Measurements from ENCODE around the gene GPSM3. TPM values are rescaled to one million over a fixed set of nuclear protein-coding genes. Genes with fewer than 3 reads are reported as not detected.
"Not testable (repeated sequence)": the region's sequence is repeated elsewhere in the genome, so short reads cannot be mapped to it uniquely, and the experiment has no call there.

The GPSM3 gene
- total RNA-seq, 1 experiment from 2014 or later = 3.4 TPM

DNA sequence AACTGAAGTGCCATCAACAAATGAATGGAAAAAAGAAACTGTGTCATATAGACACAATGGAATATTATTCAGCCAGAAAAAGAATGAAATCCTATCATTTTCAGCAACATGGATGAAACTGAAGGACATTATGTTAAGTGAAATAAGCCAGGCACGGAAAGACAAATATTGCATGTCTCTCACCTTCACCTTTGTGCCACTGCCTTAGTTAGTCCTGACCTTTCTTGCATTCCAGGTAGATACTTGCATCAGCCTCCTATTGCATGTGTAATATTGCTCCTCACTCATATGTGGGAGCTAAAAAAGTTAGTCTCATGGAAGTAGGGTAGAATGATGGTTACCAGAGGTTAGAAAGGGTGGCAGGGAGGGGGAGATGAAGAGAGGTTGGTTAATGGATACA, 16.6 kb upstream of the GPSM3 start:
- no peak for DNase-seq (ENCODE audit: low read depth)
- in situ Hi-C loops (cut with HindIII; ENCODE audit: low pct_unique_long_range_greater_than_20kb, low sequenced_read_pairs) = no loop called here

DNA sequence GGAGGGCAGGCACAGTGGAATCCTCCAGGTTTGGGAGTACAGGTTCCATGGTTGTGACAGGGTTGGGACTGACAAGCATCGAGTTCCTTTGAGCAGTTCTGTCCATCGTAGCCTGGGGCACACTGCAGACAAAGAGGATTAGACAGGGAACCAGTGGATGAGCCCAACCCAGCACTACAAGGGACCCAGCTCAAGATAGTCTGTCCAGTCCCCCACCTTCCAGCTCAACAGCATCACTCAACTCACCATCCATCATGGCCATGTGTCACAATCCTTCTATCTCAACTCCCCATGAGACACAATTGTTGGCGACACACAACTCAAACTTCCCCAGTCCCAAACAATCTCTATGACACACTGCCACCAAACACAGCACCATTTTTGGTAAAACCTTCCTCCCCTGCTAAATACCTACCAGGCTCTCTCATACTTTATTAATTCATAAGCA, 11.8 kb upstream of the GPSM3 start:
- in situ Hi-C loops (cut with HindIII; ENCODE audit: low pct_unique_long_range_greater_than_20kb, low sequenced_read_pairs) = no loop called here
- no peak for DNase-seq (ENCODE audit: low read depth)

DNA sequence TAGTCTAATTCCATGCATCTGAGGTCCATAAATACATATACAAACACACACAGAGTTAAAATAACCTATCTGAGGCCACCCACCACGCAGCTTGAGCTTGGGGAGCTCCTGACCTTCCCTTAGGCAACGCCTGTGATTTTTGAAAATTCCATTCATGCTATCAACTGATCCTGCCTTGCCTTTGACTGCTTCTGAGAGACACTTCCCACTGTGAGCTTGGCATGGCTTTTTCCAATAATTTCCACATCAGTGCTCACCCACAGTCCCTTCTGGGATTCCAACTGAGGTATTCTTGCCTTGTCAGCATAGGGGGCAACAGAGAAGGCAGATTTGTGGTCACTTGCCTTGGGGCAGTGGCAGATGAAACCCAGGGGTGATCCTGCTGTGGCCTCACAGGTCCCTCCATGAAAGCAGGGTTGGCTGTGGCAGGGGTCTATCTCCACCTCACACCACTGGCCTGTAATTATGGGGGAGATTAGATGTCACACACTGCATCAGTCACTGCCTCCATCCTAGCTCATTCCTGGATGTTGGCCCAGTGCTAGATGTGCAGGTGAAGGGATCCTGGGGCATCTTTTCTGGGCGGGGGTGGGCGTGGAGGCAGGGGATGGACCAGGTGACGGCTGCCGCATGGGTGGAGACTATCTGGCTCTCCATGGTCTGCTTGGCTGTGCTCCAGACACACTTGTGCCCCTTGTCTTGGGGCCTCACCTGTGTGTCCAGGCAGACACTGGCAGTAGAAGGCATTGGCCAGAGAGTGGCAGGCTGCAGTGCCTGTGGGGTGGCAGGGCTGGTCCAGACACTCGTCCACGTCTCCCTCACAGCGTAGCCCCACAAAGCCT, 11.2 kb upstream of the GPSM3 start:
- in situ Hi-C loops (cut with HindIII; ENCODE audit: low pct_unique_long_range_greater_than_20kb, low sequenced_read_pairs) = no loop called here
- DNase-seq (ENCODE audit: low read depth) = no peak

DNA sequence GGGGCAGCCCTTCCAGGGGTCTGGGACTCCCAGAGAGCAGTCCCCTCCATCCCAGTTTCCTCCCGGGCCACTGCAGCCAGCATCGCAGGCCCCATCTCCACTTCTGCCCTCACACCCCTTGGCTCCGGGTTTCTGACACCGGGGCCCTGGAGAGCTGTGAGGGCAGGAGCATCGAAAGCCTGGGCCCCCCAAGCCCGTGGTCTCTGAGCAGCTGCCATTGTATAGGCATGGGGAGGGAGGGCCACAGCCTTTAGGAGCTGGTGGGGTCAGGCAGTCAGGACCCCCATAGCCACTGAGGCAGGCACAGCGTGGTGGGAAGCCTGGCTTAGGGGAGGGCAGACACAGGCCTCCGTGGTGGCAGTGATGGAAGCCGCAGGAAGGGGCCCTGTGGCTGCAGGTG, 9.7 kb upstream of the GPSM3 start:
- in situ Hi-C loops (cut with HindIII; ENCODE audit: low pct_unique_long_range_greater_than_20kb, low sequenced_read_pairs) = no loop called here
- DNase-seq (ENCODE audit: low read depth) = no peak

DNA sequence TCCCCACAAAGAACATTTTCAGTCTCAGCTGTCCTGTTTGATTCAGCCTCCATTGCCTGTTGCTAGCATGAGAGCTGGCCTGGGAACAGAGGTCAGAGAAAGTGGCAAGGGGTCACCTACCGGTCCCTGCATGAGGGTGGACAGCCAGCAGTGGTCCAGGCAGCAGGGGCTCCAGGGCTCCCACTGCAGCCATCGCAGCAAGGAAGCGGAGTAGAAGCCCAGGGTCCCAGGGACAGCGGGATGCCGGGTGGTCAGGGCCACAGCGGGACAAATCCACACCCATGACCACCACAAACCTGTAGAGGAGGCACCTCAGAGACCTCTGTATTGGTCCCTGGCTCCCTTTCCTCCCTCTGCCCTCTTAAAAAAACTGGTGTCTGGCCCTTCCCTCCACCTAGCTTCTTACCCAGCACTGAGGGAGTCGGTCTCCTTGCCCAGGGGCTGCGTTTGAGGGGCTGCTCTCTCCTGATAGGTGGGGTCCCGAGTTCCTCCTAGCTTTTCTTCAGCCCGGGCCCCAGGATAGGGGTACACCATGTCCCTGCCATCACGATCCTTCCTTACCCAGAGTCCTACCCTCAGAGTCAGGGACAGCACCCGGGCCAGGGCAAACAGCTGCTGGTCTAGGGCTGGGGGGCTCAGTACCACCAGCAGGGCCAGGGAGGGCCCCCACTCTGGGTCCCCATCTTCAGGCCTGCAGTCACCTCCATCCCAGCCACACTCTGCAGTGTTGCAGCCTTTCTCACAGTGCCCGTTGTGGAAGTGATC, 8.4 kb upstream of the GPSM3 start:
- no peak for DNase-seq (ENCODE audit: low read depth)
- in situ Hi-C loops (cut with HindIII; ENCODE audit: low pct_unique_long_range_greater_than_20kb, low sequenced_read_pairs) = no loop called here

DNA sequence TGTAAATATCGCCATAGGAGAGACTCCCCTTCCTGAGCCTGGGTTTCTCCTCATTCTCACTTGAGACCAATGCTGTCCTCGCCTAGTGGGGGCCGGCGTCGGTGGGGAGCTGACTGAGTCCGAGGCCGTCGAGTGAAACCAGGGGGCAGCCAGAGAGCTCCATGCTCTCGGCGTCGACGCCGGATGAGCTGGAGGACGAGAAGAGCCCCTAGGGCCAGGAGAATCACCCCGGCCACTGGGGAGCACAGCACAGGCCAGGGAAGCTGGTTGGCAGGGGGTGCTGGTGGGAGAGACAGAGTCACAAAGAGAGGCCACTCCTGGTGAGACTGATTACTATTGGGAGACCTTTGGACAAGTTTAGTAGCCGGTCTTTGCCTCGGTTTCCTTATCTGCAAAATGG, 6.4 kb upstream of the GPSM3 start:
- no peak for DNase-seq (ENCODE audit: low read depth)
- in situ Hi-C loops (cut with HindIII; ENCODE audit: low pct_unique_long_range_greater_than_20kb, low sequenced_read_pairs) = no loop called here

DNA sequence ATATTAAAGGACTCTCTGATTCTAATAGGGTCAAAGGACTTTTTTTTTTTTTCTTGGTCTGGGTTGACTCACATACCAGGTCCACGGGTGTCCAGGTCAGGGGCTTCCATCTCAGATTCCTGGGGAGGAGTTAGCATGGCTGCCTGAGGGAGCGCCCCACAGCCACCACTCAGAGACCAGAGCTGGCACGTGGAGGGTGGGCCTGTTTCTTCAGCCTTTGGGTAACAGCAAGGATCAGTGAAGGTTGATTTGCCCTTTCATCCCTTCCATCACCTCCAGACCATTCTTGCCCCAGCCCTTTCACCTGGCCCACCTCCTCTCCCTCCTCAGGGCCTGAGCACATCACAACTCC, 5.9 kb upstream of the GPSM3 start:
- no peak for DNase-seq (ENCODE audit: low read depth)
- in situ Hi-C loops (cut with HindIII; ENCODE audit: low pct_unique_long_range_greater_than_20kb, low sequenced_read_pairs) = no loop called here

DNA sequence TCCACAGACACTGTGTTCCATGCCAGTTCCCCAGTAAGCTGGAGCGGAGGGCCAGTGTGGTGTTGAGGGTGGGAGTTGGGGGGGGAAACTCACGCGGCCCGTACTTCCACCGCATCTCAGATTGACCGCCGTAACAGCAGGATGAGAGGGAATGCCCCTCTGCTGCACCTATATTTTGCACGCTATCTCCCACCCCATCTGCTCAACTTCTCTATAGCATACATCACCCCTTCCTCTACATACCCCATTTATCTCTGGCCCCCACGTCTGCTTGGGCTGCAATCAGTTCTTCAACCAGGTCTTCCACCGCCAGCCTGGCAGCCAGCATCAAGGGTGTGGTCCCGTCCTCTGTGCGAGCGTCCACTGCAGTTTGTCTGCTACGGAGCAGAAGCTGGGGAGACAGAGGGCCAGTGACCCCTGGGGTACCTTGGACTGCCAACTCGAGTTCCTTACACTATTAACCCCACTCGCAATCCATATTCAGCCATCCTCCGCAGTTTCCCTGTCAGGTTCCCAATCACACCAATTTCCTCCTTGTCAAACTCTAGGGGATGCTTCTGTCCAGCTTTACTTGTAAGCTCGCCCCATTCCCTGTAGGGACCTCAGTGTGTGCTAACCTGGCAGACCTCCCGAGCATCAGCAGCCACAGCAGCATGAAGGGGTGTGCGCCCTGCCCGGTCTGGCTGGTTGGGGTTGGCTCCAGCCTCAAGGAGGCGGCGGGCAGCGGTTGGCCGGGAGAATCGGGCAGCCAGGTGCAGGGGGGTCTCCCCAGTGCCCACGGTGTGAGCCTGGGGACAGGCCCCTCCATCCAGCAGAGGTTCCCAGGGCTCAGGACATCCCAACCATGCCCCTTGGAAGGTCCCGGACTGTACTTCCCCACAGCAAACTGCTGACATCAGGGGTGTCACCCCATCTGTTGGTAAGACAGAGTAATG, 4.5 kb upstream of the GPSM3 start:
- DNase-seq (ENCODE audit: low read depth) = no peak
- in situ Hi-C loops (cut with HindIII; ENCODE audit: low pct_unique_long_range_greater_than_20kb, low sequenced_read_pairs) = no loop called here

DNA sequence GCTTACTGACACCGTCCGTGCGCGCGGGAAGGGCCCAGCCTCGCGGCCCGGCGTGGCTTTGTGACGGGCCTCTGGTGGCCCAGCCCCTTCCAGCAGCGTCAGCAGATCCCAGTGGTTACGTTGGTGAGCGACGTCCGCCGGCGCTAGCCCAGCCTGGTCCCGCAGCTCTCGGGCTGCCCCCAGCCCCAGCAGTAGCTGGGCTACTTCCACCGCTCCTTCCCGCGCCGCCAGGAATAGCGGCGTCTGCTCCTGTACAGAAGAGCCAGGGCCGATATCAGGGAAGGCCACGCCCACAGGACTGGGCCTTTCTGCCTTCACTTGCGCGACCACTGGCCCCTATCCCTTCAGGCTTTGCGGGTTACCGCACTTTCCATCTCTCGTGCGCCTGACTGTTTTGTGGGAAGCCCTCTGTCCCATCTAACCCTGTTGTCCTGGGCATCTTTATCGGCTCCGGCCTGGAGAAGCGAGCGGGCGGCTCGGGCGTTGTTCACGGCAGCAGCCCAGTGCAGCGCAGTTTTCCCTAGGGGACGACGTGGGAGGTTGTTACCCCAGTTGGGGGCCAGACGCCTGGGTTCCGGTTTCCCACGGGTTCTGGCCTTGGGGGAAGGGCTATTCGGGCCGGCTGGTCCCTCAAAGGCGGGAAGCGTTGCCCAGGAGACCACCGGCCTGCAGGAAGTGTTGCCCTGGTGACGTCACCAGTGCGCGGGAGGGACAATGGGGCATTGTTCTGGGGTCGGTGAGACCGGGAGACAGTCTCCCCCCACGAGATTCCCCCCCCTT, 3.6 kb upstream of the GPSM3 start:
- in situ Hi-C loops (cut with HindIII; ENCODE audit: low pct_unique_long_range_greater_than_20kb, low sequenced_read_pairs) = no loop called here
- DNase-seq (ENCODE audit: low read depth) = peak; percentile 69

DNA sequence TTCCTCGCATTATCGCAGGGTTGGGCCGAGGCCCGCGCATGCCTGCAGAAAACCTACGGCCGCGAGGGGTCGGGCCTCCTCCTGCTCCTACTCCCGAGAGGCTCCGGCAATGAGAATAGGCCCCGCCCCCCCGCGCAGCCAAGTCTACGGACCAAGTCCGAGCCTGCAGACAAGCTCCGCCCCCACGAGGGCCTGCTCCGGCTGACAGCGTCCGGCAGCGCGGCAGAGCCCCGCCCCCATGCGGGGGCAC, 3.1 kb upstream of the GPSM3 start:
- DNase-seq (ENCODE audit: low read depth) = peak; percentile 100
- in situ Hi-C loops (cut with HindIII; ENCODE audit: low pct_unique_long_range_greater_than_20kb, low sequenced_read_pairs) = no loop called here

DNA sequence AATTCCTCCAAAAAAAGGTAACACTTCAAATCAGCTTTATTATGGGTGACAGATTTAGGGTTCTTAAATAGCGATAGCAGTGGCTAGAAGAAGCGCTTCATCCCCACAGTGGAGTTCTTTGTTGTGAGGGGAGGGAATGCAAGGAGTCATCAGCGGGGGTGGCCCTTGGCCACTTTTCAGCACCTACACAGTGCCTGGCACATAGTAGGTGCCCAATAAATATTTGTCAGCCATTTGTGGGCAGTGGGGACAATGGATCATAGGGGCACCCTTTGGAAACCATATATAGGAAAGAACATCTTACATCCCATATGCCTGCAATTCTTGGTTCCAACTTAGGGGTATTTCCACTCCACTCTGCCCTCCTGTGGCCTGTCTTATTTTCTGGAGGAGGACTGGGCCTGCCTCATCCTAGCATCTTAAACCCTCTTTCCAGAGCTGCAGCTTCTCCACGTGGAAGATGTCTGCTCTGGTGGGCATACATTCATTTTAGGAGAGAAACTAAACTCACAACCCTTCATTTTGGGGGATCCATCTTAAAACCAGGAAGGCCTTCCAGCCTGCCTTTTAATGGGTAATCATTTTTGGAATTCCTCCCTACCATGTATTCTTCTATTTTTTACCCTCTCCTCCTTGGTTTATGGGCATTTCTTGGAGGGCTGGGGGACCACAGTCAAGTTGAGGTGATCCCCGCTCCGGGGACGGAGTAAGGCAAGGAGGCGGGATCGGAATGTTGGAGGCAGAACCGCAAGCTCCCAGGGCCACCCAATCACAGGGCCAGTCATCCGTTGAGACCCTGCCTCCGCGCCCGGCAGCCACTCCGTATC, 2.6 kb upstream of the GPSM3 start:
- in situ Hi-C loops (cut with HindIII; ENCODE audit: low pct_unique_long_range_greater_than_20kb, low sequenced_read_pairs) = no loop called here
- DNase-seq (ENCODE audit: low read depth) = no peak

DNA sequence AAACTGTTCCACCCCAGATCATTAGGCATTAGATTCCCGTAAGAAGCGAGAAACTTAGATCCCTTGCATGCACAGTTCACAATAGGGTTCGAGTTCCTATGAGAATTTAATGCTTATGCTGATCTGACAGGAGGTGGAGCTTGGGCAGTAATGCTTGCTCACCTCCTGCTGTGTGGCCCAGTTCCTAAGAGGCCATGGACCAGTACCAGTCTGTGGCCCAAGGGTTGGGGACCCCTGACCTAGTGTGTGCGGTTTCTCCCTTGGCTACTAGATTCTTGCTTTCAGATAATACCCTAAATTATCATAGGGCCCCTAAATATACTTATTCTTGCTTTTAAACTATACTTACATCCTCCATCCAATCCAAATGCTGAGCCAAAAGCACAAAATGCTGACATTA, 1.9 kb upstream of the GPSM3 start:
- DNase-seq (ENCODE audit: low read depth) = no peak
- in situ Hi-C loops (cut with HindIII; ENCODE audit: low pct_unique_long_range_greater_than_20kb, low sequenced_read_pairs) = no loop called here

DNA sequence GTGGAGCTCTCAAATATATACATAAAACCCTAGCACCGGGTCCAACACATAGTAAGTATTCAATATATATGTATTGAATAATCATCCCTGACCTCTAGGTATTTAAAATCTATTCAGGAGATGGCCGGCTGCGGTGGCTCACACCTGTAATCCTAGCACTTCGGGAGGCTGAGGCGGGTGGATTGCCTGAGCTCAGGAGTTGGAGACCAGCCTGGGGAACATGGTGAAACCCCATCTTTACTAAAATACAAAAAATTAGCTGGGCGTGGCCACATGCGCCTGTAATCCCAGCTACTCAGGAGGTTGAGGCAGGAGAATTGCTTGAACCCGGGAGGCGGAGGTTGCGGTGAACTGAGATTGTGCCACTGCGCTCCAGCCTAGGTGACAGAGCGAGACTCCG, 653 bp upstream of the GPSM3 start:
- DNase-seq (ENCODE audit: low read depth); in situ Hi-C loops (cut with HindIII; ENCODE audit: low pct_unique_long_range_greater_than_20kb, low sequenced_read_pairs): not testable (repeated sequence)

DNA sequence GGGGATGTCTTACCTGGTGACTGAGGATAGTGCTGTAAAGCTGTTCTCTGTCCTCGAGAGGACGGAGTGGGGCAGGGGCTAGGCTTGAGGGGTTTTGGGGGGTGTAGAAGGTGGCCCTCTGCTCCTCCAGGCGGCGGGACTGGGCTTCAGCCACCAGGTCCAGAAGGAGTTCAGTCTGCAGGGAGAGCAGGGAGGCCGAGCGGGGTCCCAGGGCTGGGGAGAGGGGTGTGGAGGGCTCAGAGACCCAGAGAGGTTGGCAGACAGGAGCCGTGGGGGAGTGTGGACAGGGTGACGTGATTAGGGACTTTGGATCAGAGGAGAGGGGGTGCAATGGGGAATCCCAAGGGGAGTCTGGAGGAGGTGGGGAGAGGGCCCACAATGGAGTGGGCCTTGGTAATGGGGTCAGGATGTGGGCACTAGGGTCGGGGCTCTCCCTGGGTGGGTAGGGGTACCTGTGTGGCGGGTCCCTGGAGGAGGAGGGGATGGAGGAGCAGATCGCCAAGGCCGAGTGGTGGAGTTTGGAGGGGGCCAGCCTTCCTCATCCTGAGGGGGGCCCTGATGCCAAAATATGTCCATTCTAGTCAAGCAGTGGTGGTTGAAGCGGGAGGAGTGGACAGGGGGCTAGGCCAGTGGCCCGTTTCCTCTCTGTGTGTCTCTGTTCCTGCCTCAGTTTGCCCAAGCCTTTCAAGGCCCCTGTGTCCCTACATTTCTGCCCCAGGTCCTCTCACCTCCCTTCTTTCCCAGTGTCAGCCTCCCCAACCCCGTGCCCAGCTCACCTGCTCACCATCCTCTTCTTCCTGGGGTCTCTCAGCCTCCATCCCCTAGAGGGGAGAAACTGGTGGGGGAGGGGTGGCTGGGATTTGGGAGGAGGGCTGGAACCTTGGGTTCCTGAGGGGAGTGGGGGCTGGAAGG, 491 bp downstream of the GPSM3 start:
- in situ Hi-C loops (cut with HindIII; ENCODE audit: low pct_unique_long_range_greater_than_20kb, low sequenced_read_pairs) = no loop called here
- no peak for DNase-seq (ENCODE audit: low read depth)

DNA sequence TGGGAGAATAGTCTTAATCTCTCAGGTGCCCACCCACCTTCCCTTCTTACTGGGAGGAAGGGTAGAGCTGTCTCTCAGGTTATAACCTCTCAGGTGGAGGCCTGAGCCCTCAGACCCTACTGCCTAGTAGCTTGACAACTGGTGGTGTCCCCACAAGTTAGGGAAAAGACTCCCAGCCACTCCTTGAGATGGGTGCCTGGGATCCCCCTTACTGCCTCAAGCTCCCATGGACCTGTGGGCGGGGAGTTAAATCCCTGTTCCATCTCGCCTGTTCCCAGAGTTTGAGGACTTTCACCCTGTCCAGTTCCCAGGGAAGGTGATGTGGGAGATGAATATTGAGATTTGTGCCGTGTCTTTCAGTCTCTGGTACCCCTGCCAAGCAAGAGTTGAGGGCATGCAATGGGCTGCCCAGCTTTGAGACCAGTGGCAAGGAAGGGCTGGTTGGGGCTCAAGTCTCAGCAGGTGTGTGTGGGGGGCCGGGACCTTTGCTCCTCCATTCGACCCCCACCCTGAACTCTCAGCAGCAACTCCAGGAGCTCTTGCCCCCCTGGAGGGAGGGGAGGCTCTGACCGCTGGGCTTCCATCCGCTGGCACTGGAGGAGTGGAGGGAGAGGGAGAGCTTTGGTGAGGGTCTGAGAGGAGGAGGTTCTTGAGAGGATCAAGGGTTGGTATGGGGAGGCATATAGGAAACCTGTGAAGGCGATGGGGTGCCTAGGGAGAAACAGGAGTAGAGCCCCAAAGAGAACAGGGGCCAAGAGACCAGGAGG, 1.3 kb downstream of the GPSM3 start:
- in situ Hi-C loops (cut with HindIII; ENCODE audit: low pct_unique_long_range_greater_than_20kb, low sequenced_read_pairs) = no loop called here
- no peak for DNase-seq (ENCODE audit: low read depth)
